SU-DHL-6 (cell line): ENCODE data around the gene KLHL25.

ENCODE experiments used
- H2AFZ ChIP-seq: fragments of 200-600 bp; sonication (generic); 2 replicates; pipeline ENCODE4 v1.6.1; 2014; ENCODE audit warnings: low read depth, mild to moderate bottlenecking, moderate library complexity, mixed read lengths, antibody characterized with exemption, low read length; ENCODE audit not compliant: severe bottlenecking
- H3F3A ChIP-seq: fragments of 200-600 bp; shearing (Covaris generic); 2 replicates; pipeline ENCODE4 v1.6.0; 2016; ENCODE audit warnings: antibody characterized with exemption, mild to moderate bottlenecking; ENCODE audit not compliant: insufficient read depth
- H3K27ac ChIP-seq: fragments of 200-600 bp; sonication (generic); 2 replicates; pipeline ENCODE4 v1.5.1; 2016; ENCODE audit warnings: low read depth, mild to moderate bottlenecking, low read length, moderate library complexity, mixed read lengths
- H3K27me3 ChIP-seq: fragments of 200-600 bp; sonication (generic), shearing (Covaris generic); 2 replicates; pipeline ENCODE4 v1.6.0; 2014; ENCODE audit warnings: mild to moderate bottlenecking, low read length
- H3K36me3 ChIP-seq: fragments of 200-600 bp; sonication (generic); 2 replicates; pipeline ENCODE4 v1.6.1; 2014; ENCODE audit warnings: mild to moderate bottlenecking, low read length, mixed read lengths
- H3K4me2 ChIP-seq: fragments of 300-600, 200-600 bp; shearing (Covaris generic), sonication (generic); 2 replicates; pipeline ENCODE4 v1.6.0; 2014; ENCODE audit warnings: low read length, low read depth, mild to moderate bottlenecking; ENCODE audit not compliant: poor library complexity, severe bottlenecking
- H3K4me3 ChIP-seq: fragments of 200-600 bp; sonication (generic); 2 replicates; pipeline ENCODE4 v1.5.1; 2014; ENCODE audit warnings: antibody characterized with exemption, low read length, mild to moderate bottlenecking, mixed read lengths; ENCODE audit not compliant: insufficient read depth, poor library complexity, severe bottlenecking
- H3K79me2 ChIP-seq: fragments of 200-600 bp; sonication (generic); 2 replicates; pipeline ENCODE4 v1.6.1; 2014; ENCODE audit warnings: mild to moderate bottlenecking, low read length, moderate library complexity; ENCODE audit not compliant: insufficient read depth
- H3K9ac ChIP-seq: fragments of 200-600 bp; sonication (generic); 2 replicates; pipeline ENCODE4 v1.7.0; 2014; ENCODE audit warnings: mild to moderate bottlenecking, low read length
- H3K9me2 ChIP-seq: fragments of 200-600 bp; sonication (generic); replicated peaks from 2 replicates; pipeline ENCODE4 v1.6.1; 2014; ENCODE audit warnings: low read length; ENCODE audit not compliant: insufficient read depth
- H3K9me3 ChIP-seq: fragments of 200-600 bp; sonication (generic); 2 replicates; pipeline ENCODE4 v1.6.1; 2014; ENCODE audit warnings: low read length, mixed read lengths; ENCODE audit not compliant: insufficient read depth
- H4K20me1 ChIP-seq: fragments of 200-600 bp; sonication (generic); 2 replicates; pipeline ENCODE4 v1.6.1; 2014; ENCODE audit warnings: low read depth, mild to moderate bottlenecking, antibody characterized with exemption, low read length, moderate library complexity, mixed read lengths
- EZH2phosphoT487 ChIP-seq: fragments of 200-600 bp; sonication (generic), shearing (Covaris generic); conservative IDR thresholded peaks from 2 replicates; pipeline ENCODE4 v1.6.1; 2018; ENCODE audit warnings: mild to moderate bottlenecking, antibody characterized with exemption, low read length, moderate library complexity, mixed read lengths
- TF ChIP-seq, protein P1 (sequence below): fragments of 200-600 bp; sonication (generic); IDR thresholded peaks from one replicate; pipeline ENCODE4 v1.5.1; 2017; ENCODE audit warnings: antibody characterized with exemption, mild to moderate bottlenecking, low read length, moderate library complexity; ENCODE audit not compliant: insufficient read depth, poor library complexity, severe bottlenecking

KLHL25 gene

DNA sequence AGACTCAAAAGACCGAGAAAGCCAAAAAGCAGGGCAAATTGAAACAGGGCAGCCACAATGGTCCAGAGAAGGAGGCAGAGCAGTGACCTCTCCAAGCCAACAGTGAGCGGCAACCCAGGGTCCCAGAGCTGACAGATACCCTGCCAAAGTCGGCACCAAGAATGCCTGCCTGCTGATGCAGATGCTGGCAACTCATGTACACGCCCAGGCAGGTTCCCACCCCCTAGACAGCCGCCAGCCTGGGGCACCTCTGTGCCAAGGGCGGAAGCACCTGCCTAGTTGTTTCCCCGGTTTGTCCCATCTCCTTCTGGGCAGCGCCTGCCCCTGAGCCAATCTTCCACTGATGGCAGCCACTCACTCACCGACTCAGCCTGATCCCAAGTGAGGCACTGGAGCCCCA lies 22.1 kb downstream of the KLHL25 start:
- Histone ChIP-seq H3K27me3 (no peaks in the 10 kb centered on the region), H3K36me3 (no peaks in the 10 kb centered on the region), H3K9ac (no peak overlapping the region), H3F3A (no peaks in the 10 kb centered on the region), H3K4me2 (no peak overlapping the region), H3K9me2 (no peaks in the 10 kb centered on the region), H2AFZ (no peak overlapping the region), H3K79me2 (no peaks in the 10 kb centered on the region), H4K20me1 (no peaks in the 10 kb centered on the region), H3K27ac (no peak overlapping the region), H3K9me3 (no peaks in the 10 kb centered on the region), H3K4me3 (no peak overlapping the region)
- TF ChIP-seq EZH2phosphoT487, result no peak
- TF ChIP-seq, protein P1, sequence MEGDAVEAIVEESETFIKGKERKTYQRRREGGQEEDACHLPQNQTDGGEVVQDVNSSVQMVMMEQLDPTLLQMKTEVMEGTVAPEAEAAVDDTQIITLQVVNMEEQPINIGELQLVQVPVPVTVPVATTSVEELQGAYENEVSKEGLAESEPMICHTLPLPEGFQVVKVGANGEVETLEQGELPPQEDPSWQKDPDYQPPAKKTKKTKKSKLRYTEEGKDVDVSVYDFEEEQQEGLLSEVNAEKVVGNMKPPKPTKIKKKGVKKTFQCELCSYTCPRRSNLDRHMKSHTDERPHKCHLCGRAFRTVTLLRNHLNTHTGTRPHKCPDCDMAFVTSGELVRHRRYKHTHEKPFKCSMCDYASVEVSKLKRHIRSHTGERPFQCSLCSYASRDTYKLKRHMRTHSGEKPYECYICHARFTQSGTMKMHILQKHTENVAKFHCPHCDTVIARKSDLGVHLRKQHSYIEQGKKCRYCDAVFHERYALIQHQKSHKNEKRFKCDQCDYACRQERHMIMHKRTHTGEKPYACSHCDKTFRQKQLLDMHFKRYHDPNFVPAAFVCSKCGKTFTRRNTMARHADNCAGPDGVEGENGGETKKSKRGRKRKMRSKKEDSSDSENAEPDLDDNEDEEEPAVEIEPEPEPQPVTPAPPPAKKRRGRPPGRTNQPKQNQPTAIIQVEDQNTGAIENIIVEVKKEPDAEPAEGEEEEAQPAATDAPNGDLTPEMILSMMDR, result no peak

DNA sequence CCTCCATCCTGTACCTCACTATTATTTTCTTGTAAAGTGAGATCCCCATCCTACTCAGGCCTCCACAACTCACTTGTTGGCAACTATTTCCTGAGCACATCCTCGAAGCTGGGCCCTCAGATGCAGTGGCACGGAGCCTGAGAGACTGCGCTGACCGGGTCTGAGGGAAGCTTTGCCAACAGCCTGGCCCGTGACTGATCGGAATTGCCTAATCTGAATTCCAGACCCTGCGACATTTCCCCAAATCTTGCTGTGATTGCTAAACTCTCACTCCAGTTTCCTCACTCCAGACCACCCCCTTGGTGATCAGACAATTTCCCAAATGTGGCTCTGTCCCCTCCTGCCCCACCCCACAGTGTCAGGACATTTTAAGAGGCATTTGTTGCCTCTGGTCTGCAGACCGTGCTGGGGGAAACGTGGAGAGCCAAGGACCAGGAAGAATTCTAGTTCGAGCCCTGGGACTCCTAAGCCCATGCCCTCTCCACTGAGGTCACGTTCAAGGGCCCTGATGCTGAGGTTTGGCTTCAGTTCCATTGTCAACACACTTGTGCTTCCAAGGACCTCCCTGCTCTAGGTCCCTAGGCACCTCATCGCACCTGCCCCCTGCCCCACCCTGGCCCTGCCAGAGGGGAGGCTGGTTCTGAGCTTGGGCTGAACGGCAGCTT lies 22.8 kb downstream of the KLHL25 start:
- H3K9me3 ChIP-seq, result no peaks in the 10 kb centered on the region
- H3K36me3 ChIP-seq, result no peaks in the 10 kb centered on the region
- H3K9me2 ChIP-seq, result no peaks in the 10 kb centered on the region
- H3K79me2 ChIP-seq, result no peaks in the 10 kb centered on the region
- H3K27ac ChIP-seq, result no peak overlapping the region
- no peak overlapping the region for H3K4me2 ChIP-seq
- H3F3A ChIP-seq, result no peaks in the 10 kb centered on the region
- no peaks in the 10 kb centered on the region for H4K20me1 ChIP-seq
- no peak overlapping the region for H3K4me3 ChIP-seq
- no peak overlapping the region for H3K9ac ChIP-seq
- H3K27me3 ChIP-seq, result no peaks in the 10 kb centered on the region
- H2AFZ ChIP-seq, result no peak overlapping the region
- no peak for TF ChIP-seq EZH2phosphoT487
- TF ChIP-seq, protein P1, result no peak

DNA sequence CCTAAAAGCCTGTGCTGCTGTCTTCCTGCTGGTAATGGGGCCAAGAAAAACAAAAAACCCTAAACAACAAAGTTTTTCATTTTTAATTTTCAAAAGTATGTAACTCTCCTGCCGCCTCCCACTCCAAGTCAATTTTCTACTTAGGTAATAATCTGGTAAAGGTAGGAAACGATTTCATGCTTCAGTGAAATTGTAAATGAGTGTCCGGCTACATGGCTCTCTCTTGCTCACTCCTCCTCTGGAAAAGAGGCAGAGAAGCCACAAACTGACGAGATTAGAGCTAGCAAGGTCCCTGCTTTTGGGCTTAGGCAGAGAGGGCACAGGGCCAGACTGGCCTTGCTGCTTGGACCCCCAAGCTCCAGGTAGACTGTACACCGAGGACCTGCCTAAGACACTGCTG lies 23.5 kb downstream of the KLHL25 start:
- Histone ChIP-seq H3K9me3 (no peaks in the 10 kb centered on the region), H3K4me2 (no peak overlapping the region), H3K9ac (no peak overlapping the region), H2AFZ (no peak overlapping the region), H3K4me3 (no peak overlapping the region), H3F3A (no peaks in the 10 kb centered on the region), H3K27me3 (no peaks in the 10 kb centered on the region), H3K36me3 (no peaks in the 10 kb centered on the region), H3K27ac (no peak overlapping the region), H3K79me2 (no peaks in the 10 kb centered on the region), H4K20me1 (no peaks in the 10 kb centered on the region), H3K9me2 (no peaks in the 10 kb centered on the region)
- no peak for TF ChIP-seq EZH2phosphoT487
- TF ChIP-seq, protein P1, result no peak
